Right forelimb (tissue), 1 donor: ENCODE results near the gene WNT7B.

Experiments
- DNase-seq: peaks from one replicate; pipeline ENCODE4 v3.0.0-alpha.2; 2018

Gene WNT7B

DNA sequence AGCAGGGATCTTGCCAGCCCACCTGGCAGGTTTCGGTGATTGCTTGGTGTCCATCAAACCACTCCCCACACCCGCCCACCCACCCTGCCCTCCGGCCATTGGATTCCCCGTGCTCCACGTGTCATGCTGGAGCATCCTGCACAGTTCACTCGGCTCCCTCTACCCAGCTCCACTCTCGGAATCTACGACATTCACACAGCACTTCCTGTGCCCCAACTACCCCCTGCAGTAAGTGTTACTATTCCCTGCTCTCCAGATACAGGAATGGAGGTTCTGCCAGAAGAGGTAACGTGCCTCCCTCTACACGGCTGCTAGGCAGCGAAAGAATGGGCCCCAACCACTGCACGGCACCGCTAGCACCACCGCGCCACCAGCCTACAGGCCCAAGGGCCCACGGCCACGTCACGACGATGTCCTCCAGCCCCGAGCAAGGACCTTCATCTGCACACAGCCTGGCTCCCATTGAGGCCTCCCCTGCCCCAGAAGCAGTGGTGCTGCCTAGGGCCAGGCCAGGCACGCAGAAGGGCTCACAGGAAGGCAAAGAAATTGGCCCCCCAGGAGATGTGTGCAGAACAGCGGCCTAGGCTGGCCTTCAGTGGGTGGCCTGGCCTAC, 27.6 kb downstream of the WNT7B start:
- DNase-seq: no peak

- DNase-seq: no peak
Observed at GRCh38 chr22:45948081-45948648, 28.8 kb downstream of the WNT7B start.

DNA sequence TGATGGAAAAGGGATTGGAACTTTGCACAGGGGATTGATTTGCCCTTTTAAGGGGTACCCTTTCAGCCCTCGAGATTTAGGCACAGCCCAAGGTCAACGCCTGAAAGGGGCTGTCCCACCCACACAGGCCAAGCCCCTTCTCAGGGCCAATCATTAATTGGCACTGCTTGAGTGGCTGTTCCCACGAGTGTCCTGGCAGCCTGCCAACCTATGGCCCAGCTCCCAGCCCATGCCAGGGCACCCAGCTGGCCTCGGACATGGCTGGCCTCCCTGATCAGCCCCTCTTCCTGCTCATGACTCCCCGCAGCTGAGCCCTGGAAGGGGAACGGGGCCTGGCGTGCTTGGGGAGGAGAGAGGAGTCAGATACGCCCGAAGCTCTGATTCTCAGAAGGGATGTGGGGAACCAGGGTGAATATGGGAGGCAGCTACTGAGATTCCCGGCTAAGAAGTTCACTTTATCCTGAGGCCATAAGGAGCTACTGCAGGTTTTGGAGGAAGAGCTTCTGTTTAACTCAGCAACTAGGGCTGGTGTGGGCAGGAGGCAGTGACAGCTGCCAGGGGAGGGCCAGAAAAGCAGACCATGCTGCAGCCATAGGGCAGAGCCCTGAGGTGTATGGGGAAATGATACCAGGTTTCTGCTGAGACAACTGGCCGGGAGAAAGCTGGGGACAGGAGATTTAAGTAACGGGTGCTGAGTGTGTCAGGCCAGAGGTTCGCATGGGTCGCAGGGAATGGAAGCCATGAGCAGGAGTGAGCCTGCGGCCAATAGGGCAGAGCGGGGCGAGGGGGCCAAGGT, 30.0 kb downstream of the WNT7B start:
- no peak for DNase-seq

DNA sequence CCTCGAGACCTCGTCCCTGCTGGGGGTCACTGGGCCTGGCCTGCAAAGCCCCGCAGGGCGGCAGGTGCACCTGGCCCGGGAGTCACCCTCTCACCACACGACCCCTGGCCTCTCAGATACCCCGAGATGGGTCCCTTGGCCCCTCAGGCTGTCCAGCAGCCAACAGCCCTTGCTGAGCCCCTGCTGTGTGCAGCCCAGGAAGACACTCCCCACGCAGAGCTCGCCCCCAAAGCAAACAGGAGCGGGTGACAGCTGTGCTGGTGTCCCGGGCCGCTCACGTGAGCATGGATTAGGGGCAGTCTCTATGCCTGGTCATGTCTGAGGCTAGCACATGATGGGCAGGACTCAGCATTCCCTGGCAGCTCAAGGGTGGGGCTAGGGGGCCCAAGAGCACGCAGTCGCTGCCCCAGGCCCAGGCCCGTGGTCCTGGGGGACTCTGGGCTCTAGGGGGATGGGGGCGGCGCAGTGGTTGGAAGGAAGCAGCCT, 31.3 kb downstream of the WNT7B start:
- no peak for DNase-seq

GRCh38 chr22:45942787-45943493, 34.0 kb downstream of the WNT7B start:
- DNase-seq: no peak

DNA sequence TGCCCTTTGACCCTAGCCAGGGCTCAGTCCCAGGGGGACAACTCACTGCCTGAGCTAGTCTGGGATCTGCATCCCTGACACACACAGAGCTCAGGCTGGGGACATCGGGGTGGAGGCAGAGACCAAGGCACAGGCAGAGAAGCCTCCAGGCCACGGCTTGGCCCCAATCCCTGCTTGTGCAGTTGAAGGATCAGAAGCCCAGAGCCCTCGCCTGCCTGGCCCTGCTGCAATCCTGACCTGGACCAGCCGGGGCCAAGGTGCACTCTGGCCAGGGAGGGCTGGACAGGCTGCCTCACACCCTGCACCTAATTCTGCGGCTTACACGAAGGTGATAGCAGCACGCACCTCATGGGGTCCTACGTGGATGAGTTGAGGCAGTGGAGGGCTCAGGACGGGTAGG, 34.6 kb downstream of the WNT7B start:
- DNase-seq: no peak

- no peak for DNase-seq
Observed at GRCh38 chr22:45938913-45939312, 38.0 kb downstream of the WNT7B start.

DNA sequence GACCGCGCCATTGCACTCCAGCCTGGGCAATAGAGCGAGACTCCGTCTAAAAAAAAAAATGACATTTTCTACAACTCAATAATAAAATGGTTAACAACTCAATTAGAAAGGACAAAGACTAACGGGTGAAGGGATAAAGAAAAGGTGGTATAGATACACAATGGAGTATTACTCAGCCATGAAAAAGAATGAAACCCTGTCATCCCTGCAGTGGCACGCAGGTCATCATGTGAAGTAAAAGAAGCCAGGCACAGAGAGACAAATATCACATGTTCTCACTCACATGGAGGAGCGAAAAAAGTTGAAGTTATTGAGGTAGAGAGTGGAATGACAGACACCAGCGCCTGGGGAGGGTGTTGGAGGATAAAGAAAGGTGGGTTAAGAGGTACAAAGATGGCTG, 39.0 kb downstream of the WNT7B start:
- DNase-seq: no peak

- no peak for DNase-seq
Observed at GRCh38 chr22:45935573-45935972, 41.4 kb downstream of the WNT7B start.

GRCh38 chr22:45934659-45935341, 42.2 kb downstream of the WNT7B start:
- DNase-seq: no peak

GRCh38 chr22:45934168-45934564, 42.8 kb downstream of the WNT7B start:
- DNase-seq: no peak

DNA sequence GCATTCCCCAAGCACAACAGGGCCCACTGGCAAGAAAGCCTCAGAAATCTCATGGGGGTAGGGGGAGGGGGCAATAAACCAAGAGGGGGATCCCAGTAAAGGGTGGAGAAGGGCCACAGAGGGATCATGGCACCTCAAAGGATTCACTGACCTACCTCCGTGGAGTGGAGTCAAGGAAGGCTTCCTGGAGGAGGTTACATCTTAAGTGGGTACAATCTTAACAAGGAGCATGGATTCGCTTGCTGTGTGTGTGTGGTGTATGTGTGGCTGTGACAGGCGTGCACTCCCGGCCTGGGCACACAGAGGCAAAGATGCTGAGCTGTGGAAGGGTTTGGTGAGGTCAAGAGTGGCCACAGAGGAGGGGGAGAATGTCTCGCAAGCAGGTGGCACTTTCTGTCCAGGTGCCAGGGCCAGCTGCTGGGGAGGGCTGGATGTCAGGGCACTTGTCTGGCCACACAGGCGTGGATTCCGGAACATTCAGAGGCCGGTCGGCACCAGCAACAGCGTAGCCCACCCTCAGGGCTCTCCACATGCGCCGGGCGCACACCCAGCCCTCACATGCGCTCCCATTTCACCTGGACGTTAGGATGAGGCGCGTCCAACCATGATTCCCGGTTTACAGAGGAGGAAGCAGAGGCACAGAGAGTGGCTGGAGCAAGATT, 43.3 kb downstream of the WNT7B start:
- DNase-seq: no peak

DNA sequence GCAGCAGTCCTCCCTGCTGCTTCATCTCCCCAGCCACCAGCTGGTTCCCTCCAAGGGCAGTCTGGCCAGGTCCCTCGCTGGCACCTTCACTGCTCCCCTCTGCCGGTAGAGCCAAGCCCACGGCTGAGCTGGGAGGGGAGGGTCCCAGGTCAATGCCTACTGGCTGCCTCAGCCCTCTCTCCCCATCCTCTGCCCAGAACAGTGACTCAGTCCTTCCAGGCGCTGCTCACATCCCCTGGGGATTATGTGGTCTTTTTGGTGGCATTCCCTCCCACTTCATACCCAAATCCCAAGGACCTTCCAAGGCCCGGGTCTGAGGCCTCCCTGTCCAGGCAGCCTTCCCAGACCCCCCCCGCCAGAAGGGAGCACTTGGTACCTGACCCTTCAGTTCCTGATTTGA, 44.9 kb downstream of the WNT7B start:
- DNase-seq: no peak

GRCh38 chr22:45931042-45931441, 45.9 kb downstream of the WNT7B start:
- DNase-seq: no peak

DNA sequence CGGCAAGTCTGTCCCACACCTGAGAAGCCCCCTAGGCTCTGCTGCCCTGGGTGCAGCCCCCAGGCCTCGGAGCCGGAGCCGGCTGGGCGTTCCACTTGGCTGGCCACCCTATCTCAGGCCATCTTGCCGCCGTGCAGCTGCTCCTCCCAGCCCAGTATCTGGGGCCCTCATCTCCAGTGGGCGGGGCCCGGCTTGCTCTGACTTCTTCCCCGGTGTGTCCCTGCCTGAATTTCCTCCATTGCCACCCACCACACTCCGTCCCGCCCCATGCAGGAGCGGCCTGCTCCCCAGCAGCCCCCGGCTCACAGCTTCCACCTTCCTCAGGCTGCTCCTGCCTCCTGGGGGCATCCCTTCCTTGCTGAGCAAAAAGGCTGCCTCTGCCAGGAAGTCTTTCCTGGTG, 46.6 kb downstream of the WNT7B start:
- DNase-seq: no peak

GRCh38 chr22:45929649-45930048, 47.3 kb downstream of the WNT7B start:
- no peak for DNase-seq

- no peak for DNase-seq
Observed at GRCh38 chr22:45928726-45929368, 48.1 kb downstream of the WNT7B start.

DNA sequence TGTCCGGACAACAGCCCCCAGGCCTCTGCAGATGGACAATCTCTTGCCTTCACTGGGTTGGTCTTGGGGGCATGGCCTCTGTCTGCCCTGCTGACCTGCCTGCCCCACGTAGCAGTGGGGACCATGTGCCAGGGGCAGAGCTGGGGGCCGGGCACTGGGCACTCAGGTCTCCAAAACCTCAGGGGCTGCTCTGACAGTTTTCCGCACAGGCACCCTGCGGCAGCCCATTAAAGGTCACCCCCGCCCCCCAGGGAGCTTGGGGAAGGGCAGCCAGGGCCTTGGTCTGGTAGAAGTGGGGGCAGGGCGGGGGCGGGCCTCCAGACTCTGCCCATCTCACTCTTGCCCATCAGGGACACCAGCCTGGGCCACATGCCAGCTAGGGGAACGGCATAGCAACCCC, 49.9 kb downstream of the WNT7B start:
- no peak for DNase-seq

- DNase-seq: no peak
Observed at GRCh38 chr22:45926433-45926832, 50.5 kb downstream of the WNT7B start.

- no peak for DNase-seq
Observed at GRCh38 chr22:45925811-45926351, 51.1 kb downstream of the WNT7B start.

DNA sequence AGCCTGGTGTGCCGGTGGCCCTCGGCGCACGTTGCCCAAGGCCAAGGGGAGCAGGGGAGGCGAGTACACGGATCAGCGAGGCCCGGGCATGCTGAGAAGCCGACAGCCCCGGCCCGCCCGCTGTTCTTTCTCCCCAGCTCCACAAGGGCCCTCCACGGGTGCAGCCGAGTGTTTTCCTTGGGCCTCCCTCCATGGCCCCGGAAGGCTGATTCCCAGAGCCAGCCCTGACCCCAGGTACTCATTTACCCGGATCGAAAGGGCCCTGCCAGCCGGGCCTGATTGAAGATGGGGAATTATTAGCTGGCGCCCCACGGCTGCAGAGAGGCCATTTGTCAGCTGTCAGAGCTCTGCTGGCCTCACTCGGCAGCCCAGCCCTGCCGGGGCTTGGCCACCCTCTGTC, 53.1 kb downstream of the WNT7B start:
- DNase-seq: no peak

DNA sequence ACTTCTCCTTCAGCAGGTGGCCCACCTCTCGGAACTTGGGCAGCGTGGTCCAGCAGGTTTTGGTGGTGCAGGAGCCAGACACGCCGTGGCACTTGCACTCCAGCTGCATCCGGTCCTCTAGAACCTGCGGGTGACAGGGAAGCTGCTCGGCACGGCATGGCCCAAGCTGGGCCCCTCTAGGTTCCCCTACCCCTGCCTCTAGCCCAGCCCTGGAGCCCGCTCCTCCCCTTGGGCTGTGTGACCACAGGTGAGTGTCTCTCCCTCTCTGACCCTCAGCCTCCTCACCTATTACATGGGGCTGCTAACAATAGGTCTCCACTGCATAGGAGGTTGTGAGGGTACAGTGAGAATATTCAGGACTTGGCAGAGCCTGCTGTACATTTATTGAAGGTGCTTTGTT, 53.8 kb downstream of the WNT7B start:
- no peak for DNase-seq
